Gastroesophageal sphincter (tissue), 4 donors: ENCODE measurements around the gene FBXL12. TPM values are rescaled to one million over a fixed set of nuclear protein-coding genes. Genes with fewer than 3 reads are reported as not detected.

Experiments
- ATAC-seq: fragments of 150-250 bp; one replicate; pipeline ENCODE4 v1.9.1; 2016; ENCODE audit warnings: mild to moderate bottlenecking, moderate library complexity
- H3K27ac ChIP-seq, 4 donors: fragments of 200-600 bp; sonication (generic) in 3 of 4; 1 replicate in 3 of 4; 2 replicates in 1 of 4; pipeline ENCODE4 v1.5.1; 2016 to 2019
- H3K27me3 ChIP-seq: fragments of 200-600 bp; sonication (generic); one replicate; pipeline ENCODE4 v1.5.1; 2019
- H3K36me3 ChIP-seq, 2 donors: fragments of 200-600 bp; sonication (generic); one replicate each; pipeline ENCODE4 v1.5.1; 2019; ENCODE audit warnings: control low read depth in 1 of 2
- H3K4me1 ChIP-seq, 3 donors: fragments of 200-600 bp; sonication (generic); 1 replicate in 2 of 3; 2 replicates in 1 of 3; pipeline ENCODE4 v1.5.1; 2016 to 2019; ENCODE audit warnings: control low read depth in 2 of 3
- H3K4me3 ChIP-seq, 2 donors: fragments of 200-600 bp; sonication (generic); one replicate each; pipeline ENCODE4 v1.5.1; 2019; ENCODE audit warnings: mild to moderate bottlenecking in 1 of 2, moderate library complexity in 1 of 2
- H3K9me3 ChIP-seq, 3 donors: fragments of 200-600 bp; sonication (generic); one replicate each; pipeline ENCODE4 v1.5.1; 2017 to 2019; ENCODE audit warnings: control low read depth in 2 of 3
- CTCF ChIP-seq, 4 experiments: fragments of 200-600 bp in 2 of 4; fragments of 450-650 bp in 2 of 4; sonication (generic) in 1 of 4; IDR thresholded peaks; one replicate each; pipeline ENCODE4 v1.5.1; 2017 to 2019; ENCODE audit warnings: antibody characterized with exemption in 4 of 4, mild to moderate bottlenecking in 2 of 4, moderate library complexity in 2 of 4
- EP300 ChIP-seq: sonication (generic); formaldehyde crosslinking; IDR thresholded peaks from one replicate; pipeline ENCODE4 v1.6.1; 2017; ENCODE audit warnings: antibody characterized with exemption, mild to moderate bottlenecking
- POLR2A ChIP-seq, 2 donors: fragments of 450-650 bp; IDR thresholded peaks; one replicate each; pipeline ENCODE4 v1.6.1; 2017; ENCODE audit warnings: antibody characterized with exemption in 2 of 2, mild to moderate bottlenecking in 2 of 2, moderate library complexity in 1 of 2
- POLR2AphosphoS5 ChIP-seq: sonication (generic); formaldehyde crosslinking; IDR thresholded peaks from one replicate; pipeline ENCODE4 v1.6.1; 2017; ENCODE audit warnings: antibody characterized with exemption
- WGBS, 2 donors: methylation state at CpG; one replicate each; pipeline ENCODE4 v1.1.5; 2018; ENCODE audit warnings: low coverage in 1 of 2; 5-methylcytosine and 5-hydroxymethylcytosine counted together
- total RNA-seq, 4 donors: library from RNA; depleted of rRNA; stranded (reverse); fragments of >200 nt; gene quantifications; one replicate each; pipeline ENCODE4 v1.1.0, GENCODE V29; 2016

Gene FBXL12
- 10 to 100 TPM; 17.2 to 27.1 (median 24.0) TPM for total RNA-seq

- H3K4me3 ChIP-seq, result peak within 1 kb of the TSS; percentile 69 to 76
- ATAC-seq, result peak; percentile 94
- peak within 1 kb of the TSS; percentile 82 to 98 (median 94) for H3K27ac ChIP-seq
- WGBS, 2 donors, result 0 to 1% methylated on average over 16 to 29 of the region's 82 CpGs
- TF ChIP-seq EP300, result no peak
- no peak for TF ChIP-seq CTCF (IDR thresholded peaks at IDR 0.05)
- TF ChIP-seq POLR2AphosphoS5, result peak; percentile 84
- peak; percentile 68 to 70 for TF ChIP-seq POLR2A (IDR thresholded peaks at IDR 0.05)
- H3K4me1 ChIP-seq, result peaks cover 0 to 41% (median 15%) of the 10 kb centered on the region in 3 donors
- peaks cover 0 to 19% of the 10 kb centered on the region in 2 donors for H3K36me3 ChIP-seq
- H3K27me3 ChIP-seq, result no peaks in the 10 kb centered on the region
- H3K9me3 ChIP-seq, result no peaks in the 10 kb centered on the region
Observed at GRCh38 chr19:9818734-9819595, at the start of gene FBXL12. TSS of gene FBXL12 (minus strand) at chr19:9819079. CDS start at chr19:9818813, 266 bp downstream.

GRCh38 chr19:9865732-9866501 lies 47.0 kb upstream of the FBXL12 start:
- no peak for ATAC-seq
- 72 to 81% methylated on average over 12 to 16 of the region's 16 CpGs for WGBS, 2 donors
- H3K4me1 ChIP-seq, result no peaks in the 10 kb centered on the region
- H3K27ac ChIP-seq, result no peak overlapping the region
- H3K27me3 ChIP-seq, result no peaks in the 10 kb centered on the region
- no peaks in the 10 kb centered on the region for H3K9me3 ChIP-seq
- TF ChIP-seq CTCF (IDR thresholded peaks at IDR 0.05) (no peak), POLR2AphosphoS5 (no peak), EP300 (no peak), POLR2A (IDR thresholded peaks at IDR 0.05) (no peak)
- H3K4me3 ChIP-seq, result no peak overlapping the region
- no peaks in the 10 kb centered on the region for H3K36me3 ChIP-seq

GRCh38 chr19:9863759-9864158 lies 44.9 kb upstream of the FBXL12 start:
- Histone ChIP-seq H3K27ac (no peak overlapping the region), H3K4me3 (no peak overlapping the region), H3K4me1 (no peaks in the 10 kb centered on the region), H3K9me3 (no peaks in the 10 kb centered on the region), H3K36me3 (no peaks in the 10 kb centered on the region), H3K27me3 (no peaks in the 10 kb centered on the region)
- TF ChIP-seq CTCF (IDR thresholded peaks at IDR 0.05), result no peak
- no peak for TF ChIP-seq EP300
- no peak for TF ChIP-seq POLR2AphosphoS5
- TF ChIP-seq POLR2A (IDR thresholded peaks at IDR 0.05), result no peak
- ATAC-seq, result no peak
- 71 to 83% methylated on average over 4 to 5 of the region's 5 CpGs for WGBS, 2 donors

- TF ChIP-seq POLR2AphosphoS5 (no peak), CTCF (IDR thresholded peaks at IDR 0.05) (no peak), POLR2A (IDR thresholded peaks at IDR 0.05) (no peak), EP300 (no peak)
- 59 to 87% methylated on average over 4 of the region's 4 CpGs for WGBS, 2 donors
- no peak for ATAC-seq
Observed at GRCh38 chr19:9862938-9863337, 44.1 kb upstream of the FBXL12 start.

More at GRCh38 chr19:9862938-9863337, 44.1 kb upstream of the FBXL12 start:
- Histone ChIP-seq H3K27me3 (no peaks in the 10 kb centered on the region), H3K27ac (no peak overlapping the region), H3K4me1 (no peaks in the 10 kb centered on the region), H3K4me3 (no peak overlapping the region), H3K9me3 (no peaks in the 10 kb centered on the region), H3K36me3 (peaks cover 0 to under 1% of the 10 kb centered on the region in 2 donors)
